WTC11 (cell line): ENCODE data around the gene REL. TPM values are rescaled to one million over a fixed set of nuclear protein-coding genes. Genes with fewer than 3 reads are reported as not detected.

Experiments
- ATAC-seq: fragments of 200-7000 bp; cut with Tn5 transposase; 2 replicates; pipeline ENCODE4 v1.10.0; 2021; ENCODE audit warnings: mild to moderate bottlenecking, moderate library complexity
- CTCF ChIA-PET: fragments of 300-600 bp; sonication (Branson Sonifier 250); formaldehyde crosslinking; loops from one replicate; lab custom pipeline; 2021; ENCODE audit warnings: antibody characterized with exemption; lab: Charles Lee
- POLR2A ChIA-PET: fragments of 350-600 bp; sonication (Branson Sonifier 250); formaldehyde crosslinking; loops from one replicate; lab custom pipeline; 2021; ENCODE audit warnings: antibody characterized with exemption; lab: Charles Lee
- DNase-seq: peaks from one replicate; pipeline ENCODE4 v3.0.0; 2021; ENCODE audit warnings: low spot score
- H3K27ac Mint-ChIP-seq: 2 replicates; pipeline ENCODE4 v1.8.0; 2021; ENCODE audit warnings: mixed read lengths
- H3K27me3 Mint-ChIP-seq: 2 replicates; pipeline ENCODE4 v1.8.0; 2021; ENCODE audit warnings: low read depth, mild to moderate bottlenecking, moderate library complexity, mixed read lengths
- H3K36me3 Mint-ChIP-seq: 2 replicates; pipeline ENCODE4 v1.8.0; 2021; ENCODE audit warnings: mixed read lengths
- H3K4me1 Mint-ChIP-seq: 2 replicates; pipeline ENCODE4 v1.8.0; 2022; ENCODE audit warnings: mixed read lengths
- H3K4me3 Mint-ChIP-seq: 2 replicates; pipeline ENCODE4 v1.8.0; 2021; ENCODE audit warnings: mild to moderate bottlenecking, moderate library complexity, mixed read lengths
- H3K9me3 Mint-ChIP-seq: 2 replicates; pipeline ENCODE4 v1.8.0; 2021; ENCODE audit warnings: mixed read lengths
- CBFB ChIP-seq: sonication (generic); formaldehyde crosslinking; IDR thresholded peaks from 2 replicates; pipeline ENCODE4 v1.8.1; 2022; ENCODE audit warnings: mild to moderate bottlenecking, low read depth, missing genetic modification reagents
- GRHL2 ChIP-seq: fragments of 250-450 bp; sonication (Bioruptor Pico); IDR thresholded peaks from 2 replicates; pipeline ENCODE4 v1.8.0; 2022; ENCODE audit warnings: mild to moderate bottlenecking, moderate library complexity; ENCODE audit not compliant: insufficient replicate concordance, severe bottlenecking
- GTF2I ChIP-seq: fragments of 250-450 bp; sonication (Bioruptor Pico); conservative IDR thresholded peaks from 2 replicates; pipeline ENCODE4 v1.4.0; 2021; ENCODE audit warnings: mild to moderate bottlenecking
- HMGA2 ChIP-seq: fragments of 250-450 bp; sonication (Bioruptor Pico); IDR thresholded peaks from 2 replicates; pipeline ENCODE4 v1.4.0; 2021; ENCODE audit warnings: mild to moderate bottlenecking, moderate library complexity
- NR1H2 ChIP-seq: sonication (generic); formaldehyde crosslinking; IDR thresholded peaks from 2 replicates; pipeline ENCODE4 v1.9.0; 2021; ENCODE audit warnings: mild to moderate bottlenecking, moderate library complexity, missing genetic modification reagents
- TEAD1 ChIP-seq: sonication (generic); formaldehyde crosslinking; IDR thresholded peaks from 2 replicates; pipeline ENCODE4 v1.8.0; 2022; ENCODE audit warnings: mild to moderate bottlenecking, missing genetic modification reagents
- TP53 ChIP-seq: sonication (generic); formaldehyde crosslinking; IDR thresholded peaks from 2 replicates; pipeline ENCODE4 v1.8.1; 2023; ENCODE audit warnings: mild to moderate bottlenecking, missing genetic modification reagents
- ZNF263 ChIP-seq: sonication (generic); formaldehyde crosslinking; IDR thresholded peaks from 2 replicates; pipeline ENCODE4 v1.8.1; 2022; ENCODE audit warnings: low read depth, mild to moderate bottlenecking, moderate library complexity, missing genetic modification reagents
- ZNF416 ChIP-seq: fragments of 250-450 bp; sonication (Bioruptor Pico); IDR thresholded peaks from 2 replicates; pipeline ENCODE4 v1.9.0; 2021; ENCODE audit warnings: mild to moderate bottlenecking, inconsistent platforms
- ZNF671 ChIP-seq: fragments of 250-450 bp; sonication (Bioruptor Pico); IDR thresholded peaks from 2 replicates; pipeline ENCODE4 v1.8.0; 2021; ENCODE audit warnings: mild to moderate bottlenecking
- total RNA-seq: library from RNA; stranded (reverse); gene quantifications from 3 replicates; pipeline ENCODE4 v1.2.3, GENCODE V29; 2021
- TF ChIP-seq, protein P1 (sequence below): sonication (generic); formaldehyde crosslinking; IDR thresholded peaks from 2 replicates; pipeline ENCODE4 v1.8.1; 2023; ENCODE audit warnings: mild to moderate bottlenecking, missing genetic modification reagents
- TF ChIP-seq, protein P2 (sequence below): fragments of 250-450 bp; sonication (Bioruptor Pico); IDR thresholded peaks from 2 replicates; pipeline ENCODE4 v1.9.0; 2021; ENCODE audit warnings: mild to moderate bottlenecking, borderline replicate concordance
- TF ChIP-seq, protein P3 (sequence below): sonication (generic); formaldehyde crosslinking; IDR thresholded peaks from 2 replicates; pipeline ENCODE4 v1.8.0; 2022; ENCODE audit warnings: mild to moderate bottlenecking, missing genetic modification reagents
- TF ChIP-seq, protein P4 (sequence below): sonication (generic); formaldehyde crosslinking; IDR thresholded peaks from 2 replicates; pipeline ENCODE4 v1.8.0; 2023; ENCODE audit warnings: missing genetic modification reagents

REL gene
- total RNA-seq, 1 experiment from 2014 or later: 8.4 TPM

DNA sequence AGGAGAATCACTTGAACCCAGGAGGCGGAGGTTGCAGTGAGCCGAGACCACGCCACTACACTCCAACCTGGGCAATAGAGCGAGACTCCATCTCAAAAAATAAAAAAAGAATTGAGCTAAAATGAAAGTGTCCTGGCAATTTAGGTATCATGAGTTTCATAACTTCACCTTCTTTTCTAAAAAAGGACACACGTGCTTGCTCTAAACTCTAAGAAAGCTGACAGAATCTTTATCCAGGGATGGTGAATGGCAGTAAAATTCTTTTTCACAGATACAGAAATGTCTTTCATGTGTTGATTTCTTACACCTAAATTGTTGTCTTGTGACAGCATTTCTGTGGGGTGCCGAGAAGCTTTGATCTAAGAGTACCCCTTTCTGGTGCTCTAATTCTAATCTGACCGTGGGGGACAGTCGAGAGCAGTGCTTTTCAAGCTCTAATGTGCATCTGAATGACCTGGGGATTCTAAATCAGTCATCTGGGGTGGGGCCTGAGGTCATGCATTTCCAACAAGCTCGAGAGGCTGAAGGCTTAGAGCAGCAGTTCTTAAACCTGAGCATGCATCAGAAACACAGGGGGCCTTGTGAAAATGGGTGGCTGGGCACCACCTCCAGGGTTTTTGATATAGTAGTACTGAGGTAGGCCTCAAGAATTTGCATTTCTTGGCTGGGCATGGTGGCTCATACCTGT lies 42.1 kb upstream of the REL start:
- Mint-ChIP-seq H3K27ac (no peak overlapping the region), H3K27me3 (peaks cover 89% of the 10 kb centered on the region), H3K9me3 (no peaks in the 10 kb centered on the region), H3K4me3 (no peak overlapping the region), H3K4me1 (peaks cover 7% of the 10 kb centered on the region), H3K36me3 (no peaks in the 10 kb centered on the region)
- CTCF ChIA-PET: interaction anchor here (0.6 to 1.3 kb wide), 4 partner anchors 10 to 160 kb away, joined by 3 to 7 read pairs (median 4); no protein-coding TSS in a partner anchor
- ATAC-seq: peak; percentile 85
- DNase-seq: peak; percentile 16
- POLR2A ChIA-PET: no interaction called here
- TF ChIP-seq ZNF671 (no peak), ZNF416 (CRISPR knock-in tag) (no peak), HMGA2 (CRISPR knock-in tag) (no peak), GRHL2 (CRISPR knock-in tag) (no peak), GTF2I (CRISPR knock-in tag) (no peak), ZNF263 (CRISPR knock-in tag) (no peak), TEAD1 (no peak)
- TF ChIP-seq, protein P1, sequence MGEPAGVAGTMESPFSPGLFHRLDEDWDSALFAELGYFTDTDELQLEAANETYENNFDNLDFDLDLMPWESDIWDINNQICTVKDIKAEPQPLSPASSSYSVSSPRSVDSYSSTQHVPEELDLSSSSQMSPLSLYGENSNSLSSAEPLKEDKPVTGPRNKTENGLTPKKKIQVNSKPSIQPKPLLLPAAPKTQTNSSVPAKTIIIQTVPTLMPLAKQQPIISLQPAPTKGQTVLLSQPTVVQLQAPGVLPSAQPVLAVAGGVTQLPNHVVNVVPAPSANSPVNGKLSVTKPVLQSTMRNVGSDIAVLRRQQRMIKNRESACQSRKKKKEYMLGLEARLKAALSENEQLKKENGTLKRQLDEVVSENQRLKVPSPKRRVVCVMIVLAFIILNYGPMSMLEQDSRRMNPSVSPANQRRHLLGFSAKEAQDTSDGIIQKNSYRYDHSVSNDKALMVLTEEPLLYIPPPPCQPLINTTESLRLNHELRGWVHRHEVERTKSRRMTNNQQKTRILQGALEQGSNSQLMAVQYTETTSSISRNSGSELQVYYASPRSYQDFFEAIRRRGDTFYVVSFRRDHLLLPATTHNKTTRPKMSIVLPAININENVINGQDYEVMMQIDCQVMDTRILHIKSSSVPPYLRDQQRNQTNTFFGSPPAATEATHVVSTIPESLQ (CRISPR knock-in tag): no peak
- TF ChIP-seq, protein P2, sequence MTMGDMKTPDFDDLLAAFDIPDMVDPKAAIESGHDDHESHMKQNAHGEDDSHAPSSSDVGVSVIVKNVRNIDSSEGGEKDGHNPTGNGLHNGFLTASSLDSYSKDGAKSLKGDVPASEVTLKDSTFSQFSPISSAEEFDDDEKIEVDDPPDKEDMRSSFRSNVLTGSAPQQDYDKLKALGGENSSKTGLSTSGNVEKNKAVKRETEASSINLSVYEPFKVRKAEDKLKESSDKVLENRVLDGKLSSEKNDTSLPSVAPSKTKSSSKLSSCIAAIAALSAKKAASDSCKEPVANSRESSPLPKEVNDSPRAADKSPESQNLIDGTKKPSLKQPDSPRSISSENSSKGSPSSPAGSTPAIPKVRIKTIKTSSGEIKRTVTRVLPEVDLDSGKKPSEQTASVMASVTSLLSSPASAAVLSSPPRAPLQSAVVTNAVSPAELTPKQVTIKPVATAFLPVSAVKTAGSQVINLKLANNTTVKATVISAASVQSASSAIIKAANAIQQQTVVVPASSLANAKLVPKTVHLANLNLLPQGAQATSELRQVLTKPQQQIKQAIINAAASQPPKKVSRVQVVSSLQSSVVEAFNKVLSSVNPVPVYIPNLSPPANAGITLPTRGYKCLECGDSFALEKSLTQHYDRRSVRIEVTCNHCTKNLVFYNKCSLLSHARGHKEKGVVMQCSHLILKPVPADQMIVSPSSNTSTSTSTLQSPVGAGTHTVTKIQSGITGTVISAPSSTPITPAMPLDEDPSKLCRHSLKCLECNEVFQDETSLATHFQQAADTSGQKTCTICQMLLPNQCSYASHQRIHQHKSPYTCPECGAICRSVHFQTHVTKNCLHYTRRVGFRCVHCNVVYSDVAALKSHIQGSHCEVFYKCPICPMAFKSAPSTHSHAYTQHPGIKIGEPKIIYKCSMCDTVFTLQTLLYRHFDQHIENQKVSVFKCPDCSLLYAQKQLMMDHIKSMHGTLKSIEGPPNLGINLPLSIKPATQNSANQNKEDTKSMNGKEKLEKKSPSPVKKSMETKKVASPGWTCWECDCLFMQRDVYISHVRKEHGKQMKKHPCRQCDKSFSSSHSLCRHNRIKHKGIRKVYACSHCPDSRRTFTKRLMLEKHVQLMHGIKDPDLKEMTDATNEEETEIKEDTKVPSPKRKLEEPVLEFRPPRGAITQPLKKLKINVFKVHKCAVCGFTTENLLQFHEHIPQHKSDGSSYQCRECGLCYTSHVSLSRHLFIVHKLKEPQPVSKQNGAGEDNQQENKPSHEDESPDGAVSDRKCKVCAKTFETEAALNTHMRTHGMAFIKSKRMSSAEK (CRISPR knock-in tag): no peak

DNA sequence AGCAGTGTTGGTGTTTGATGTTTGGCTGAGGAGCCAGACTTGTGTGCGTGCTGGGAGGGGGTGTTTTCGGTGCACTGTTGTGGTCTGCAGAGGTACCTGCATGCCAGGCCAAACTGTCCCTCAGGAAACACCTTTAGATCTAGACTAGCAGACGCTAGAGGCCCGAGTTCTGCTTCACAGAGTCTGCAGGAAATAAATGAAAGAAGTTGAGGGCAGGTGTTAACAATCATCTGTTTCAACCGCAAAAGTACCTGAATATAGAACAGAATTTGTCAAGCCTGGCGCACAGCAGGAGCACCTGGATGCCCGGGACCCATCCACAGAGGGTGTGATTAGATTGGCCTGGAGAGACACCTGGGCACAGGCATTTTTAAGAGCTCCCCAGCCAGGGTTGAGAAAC lies 40.5 kb upstream of the REL start:
- Mint-ChIP-seq H3K4me3 (no peak overlapping the region), H3K27ac (no peak overlapping the region), H3K27me3 (peaks cover 74% of the 10 kb centered on the region), H3K4me1 (peaks cover 7% of the 10 kb centered on the region), H3K36me3 (no peaks in the 10 kb centered on the region), H3K9me3 (no peaks in the 10 kb centered on the region)
- TF ChIP-seq, protein P3, sequence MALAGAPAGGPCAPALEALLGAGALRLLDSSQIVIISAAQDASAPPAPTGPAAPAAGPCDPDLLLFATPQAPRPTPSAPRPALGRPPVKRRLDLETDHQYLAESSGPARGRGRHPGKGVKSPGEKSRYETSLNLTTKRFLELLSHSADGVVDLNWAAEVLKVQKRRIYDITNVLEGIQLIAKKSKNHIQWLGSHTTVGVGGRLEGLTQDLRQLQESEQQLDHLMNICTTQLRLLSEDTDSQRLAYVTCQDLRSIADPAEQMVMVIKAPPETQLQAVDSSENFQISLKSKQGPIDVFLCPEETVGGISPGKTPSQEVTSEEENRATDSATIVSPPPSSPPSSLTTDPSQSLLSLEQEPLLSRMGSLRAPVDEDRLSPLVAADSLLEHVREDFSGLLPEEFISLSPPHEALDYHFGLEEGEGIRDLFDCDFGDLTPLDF (CRISPR knock-in tag): no peak
- TF ChIP-seq, protein P1 (CRISPR knock-in tag): no peak
- TF ChIP-seq GRHL2 (CRISPR knock-in tag): no peak
- TF ChIP-seq, protein P4, sequence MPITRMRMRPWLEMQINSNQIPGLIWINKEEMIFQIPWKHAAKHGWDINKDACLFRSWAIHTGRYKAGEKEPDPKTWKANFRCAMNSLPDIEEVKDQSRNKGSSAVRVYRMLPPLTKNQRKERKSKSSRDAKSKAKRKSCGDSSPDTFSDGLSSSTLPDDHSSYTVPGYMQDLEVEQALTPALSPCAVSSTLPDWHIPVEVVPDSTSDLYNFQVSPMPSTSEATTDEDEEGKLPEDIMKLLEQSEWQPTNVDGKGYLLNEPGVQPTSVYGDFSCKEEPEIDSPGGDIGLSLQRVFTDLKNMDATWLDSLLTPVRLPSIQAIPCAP (CRISPR knock-in tag): no peak
- TF ChIP-seq NR1H2 (CRISPR knock-in tag): no peak
- TF ChIP-seq CBFB (CRISPR knock-in tag): no peak
- no peak for TF ChIP-seq TP53 (CRISPR knock-in tag)
- no peak for DNase-seq
- ChIA-PET POLR2A (no interaction called here), CTCF (no interaction called here)
- ATAC-seq: no peak
